ENCODE results near the gene FXYD1. TPM values are rescaled to one million over a fixed set of nuclear protein-coding genes. Genes with fewer than 3 reads are reported as not detected.

The FXYD1 gene
- polyA plus RNA-seq, 2 donors: 13.2 to 21.4 TPM

GRCh38 chr19:35176181-35176570 is 37.6 kb downstream of the FXYD1 start:
- Histone ChIP-seq H3K36me3 (ENCODE audit: control insufficient read depth in 2 of 2, insufficient read depth in 2 of 2, low read length in 1 of 2) (no peaks in the 10 kb centered on the region), H3K27ac (ENCODE audit: low read depth in 2 of 2, low read length in 1 of 2) (no peak overlapping the region), H3K27me3 (ENCODE audit: control insufficient read depth in 1 of 2, insufficient read depth in 2 of 2, low read length in 2 of 2) (no peaks in the 10 kb centered on the region), H3K9me3 (ENCODE audit: control insufficient read depth in 2 of 2, insufficient read depth in 1 of 2, low read depth in 1 of 2, low read length in 1 of 2) (no peaks in the 10 kb centered on the region), H3K4me1 (ENCODE audit: control insufficient read depth in 2 of 2, insufficient read depth in 2 of 2, low read length in 1 of 2) (no peaks in the 10 kb centered on the region), H3K4me3 (ENCODE audit: low read depth in 1 of 2, low read length in 2 of 2) (no peak overlapping the region)
- 68 to 78% methylated on average over 3 of the region's 3 CpGs for WGBS, 2 donors

GRCh38 chr19:35177377-35178274 is 39.0 kb downstream of the FXYD1 start:
- no peak overlapping the region for H3K27ac ChIP-seq (ENCODE audit: low read depth in 2 of 2, low read length in 1 of 2)
- 75 to 78% methylated on average over 7 of the region's 7 CpGs for WGBS, 2 donors
- H3K4me3 ChIP-seq (ENCODE audit: low read depth in 1 of 2, low read length in 2 of 2): no peak overlapping the region
- H3K27me3 ChIP-seq (ENCODE audit: control insufficient read depth in 1 of 2, insufficient read depth in 2 of 2, low read length in 2 of 2): no peaks in the 10 kb centered on the region
- no peaks in the 10 kb centered on the region for H3K9me3 ChIP-seq (ENCODE audit: control insufficient read depth in 2 of 2, insufficient read depth in 1 of 2, low read depth in 1 of 2, low read length in 1 of 2)
- no peaks in the 10 kb centered on the region for H3K4me1 ChIP-seq (ENCODE audit: control insufficient read depth in 2 of 2, insufficient read depth in 2 of 2, low read length in 1 of 2)
- H3K36me3 ChIP-seq (ENCODE audit: control insufficient read depth in 2 of 2, insufficient read depth in 2 of 2, low read length in 1 of 2): no peaks in the 10 kb centered on the region

- H3K27me3 ChIP-seq (ENCODE audit: control insufficient read depth in 1 of 2, insufficient read depth in 2 of 2, low read length in 2 of 2): no peaks in the 10 kb centered on the region
- H3K4me3 ChIP-seq (ENCODE audit: low read depth in 1 of 2, low read length in 2 of 2): no peak overlapping the region
- H3K27ac ChIP-seq (ENCODE audit: low read depth in 2 of 2, low read length in 1 of 2): no peak overlapping the region
- no peaks in the 10 kb centered on the region for H3K4me1 ChIP-seq (ENCODE audit: control insufficient read depth in 2 of 2, insufficient read depth in 2 of 2, low read length in 1 of 2)
- WGBS, 2 donors: 58 to 62% methylated on average over 2 of the region's 2 CpGs
- no peaks in the 10 kb centered on the region for H3K9me3 ChIP-seq (ENCODE audit: control insufficient read depth in 2 of 2, insufficient read depth in 1 of 2, low read depth in 1 of 2, low read length in 1 of 2)
- no peaks in the 10 kb centered on the region for H3K36me3 ChIP-seq (ENCODE audit: control insufficient read depth in 2 of 2, insufficient read depth in 2 of 2, low read length in 1 of 2)
Measured at GRCh38 chr19:35178701-35179100, 40.1 kb downstream of the FXYD1 start.

GRCh38 chr19:35179830-35180229 is 41.2 kb downstream of the FXYD1 start:
- no peaks in the 10 kb centered on the region for H3K4me1 ChIP-seq (ENCODE audit: control insufficient read depth in 2 of 2, insufficient read depth in 2 of 2, low read length in 1 of 2)
- no peaks in the 10 kb centered on the region for H3K36me3 ChIP-seq (ENCODE audit: control insufficient read depth in 2 of 2, insufficient read depth in 2 of 2, low read length in 1 of 2)
- H3K4me3 ChIP-seq (ENCODE audit: low read depth in 1 of 2, low read length in 2 of 2): no peak overlapping the region
- no peaks in the 10 kb centered on the region for H3K27me3 ChIP-seq (ENCODE audit: control insufficient read depth in 1 of 2, insufficient read depth in 2 of 2, low read length in 2 of 2)
- H3K9me3 ChIP-seq (ENCODE audit: control insufficient read depth in 2 of 2, insufficient read depth in 1 of 2, low read depth in 1 of 2, low read length in 1 of 2): no peaks in the 10 kb centered on the region
- no peak overlapping the region for H3K27ac ChIP-seq (ENCODE audit: low read depth in 2 of 2, low read length in 1 of 2)
- WGBS, 2 donors: 73 to 74% methylated on average over 3 of the region's 3 CpGs

DNA sequence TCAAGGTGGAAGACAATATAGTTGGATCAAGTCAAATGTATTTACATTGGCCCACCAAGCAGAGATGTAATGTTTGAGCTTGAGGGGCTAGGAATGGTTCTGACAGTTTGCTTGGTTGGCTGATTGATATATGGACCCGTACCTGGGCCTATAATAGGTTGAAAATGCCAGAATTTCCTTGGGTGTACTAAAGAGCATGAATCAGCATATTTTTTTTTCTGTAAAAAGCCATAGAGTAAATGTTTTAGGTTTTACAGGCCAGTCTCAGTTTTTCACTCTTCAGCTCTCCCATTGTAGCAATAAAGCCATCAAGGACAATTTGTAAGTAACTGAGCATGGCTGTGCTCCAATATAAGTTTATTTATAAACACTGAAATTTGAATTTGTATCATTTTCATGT is 42.8 kb downstream of the FXYD1 start:
- 81 to 88% methylated on average over 1 of the region's 1 CpG for WGBS, 2 donors
- Histone ChIP-seq H3K9me3 (ENCODE audit: control insufficient read depth in 2 of 2, insufficient read depth in 1 of 2, low read depth in 1 of 2, low read length in 1 of 2) (no peaks in the 10 kb centered on the region), H3K27me3 (ENCODE audit: control insufficient read depth in 1 of 2, insufficient read depth in 2 of 2, low read length in 2 of 2) (no peaks in the 10 kb centered on the region), H3K27ac (ENCODE audit: low read depth in 2 of 2, low read length in 1 of 2) (no peak overlapping the region), H3K36me3 (ENCODE audit: control insufficient read depth in 2 of 2, insufficient read depth in 2 of 2, low read length in 1 of 2) (no peaks in the 10 kb centered on the region), H3K4me3 (ENCODE audit: low read depth in 1 of 2, low read length in 2 of 2) (no peak overlapping the region), H3K4me1 (ENCODE audit: control insufficient read depth in 2 of 2, insufficient read depth in 2 of 2, low read length in 1 of 2) (no peaks in the 10 kb centered on the region)

GRCh38 chr19:35184267-35184666 is 45.6 kb downstream of the FXYD1 start:
- 86 to 93% methylated on average over 1 of the region's 1 CpG for WGBS, 2 donors
- Histone ChIP-seq H3K4me1 (ENCODE audit: control insufficient read depth in 2 of 2, insufficient read depth in 2 of 2, low read length in 1 of 2) (no peaks in the 10 kb centered on the region), H3K9me3 (ENCODE audit: control insufficient read depth in 2 of 2, insufficient read depth in 1 of 2, low read depth in 1 of 2, low read length in 1 of 2) (no peaks in the 10 kb centered on the region), H3K4me3 (ENCODE audit: low read depth in 1 of 2, low read length in 2 of 2) (no peak overlapping the region), H3K27me3 (ENCODE audit: control insufficient read depth in 1 of 2, insufficient read depth in 2 of 2, low read length in 2 of 2) (no peaks in the 10 kb centered on the region), H3K36me3 (ENCODE audit: control insufficient read depth in 2 of 2, insufficient read depth in 2 of 2, low read length in 1 of 2) (no peaks in the 10 kb centered on the region), H3K27ac (ENCODE audit: low read depth in 2 of 2, low read length in 1 of 2) (no peak overlapping the region)

GRCh38 chr19:35184884-35185283 is 46.3 kb downstream of the FXYD1 start:
- H3K27ac ChIP-seq (ENCODE audit: low read depth in 2 of 2, low read length in 1 of 2): no peak overlapping the region
- WGBS, 2 donors: 76 to 78% methylated on average over 2 of the region's 2 CpGs
- no peaks in the 10 kb centered on the region for H3K27me3 ChIP-seq (ENCODE audit: control insufficient read depth in 1 of 2, insufficient read depth in 2 of 2, low read length in 2 of 2)

More at GRCh38 chr19:35184884-35185283, 46.3 kb downstream of the FXYD1 start:
- Histone ChIP-seq H3K36me3 (ENCODE audit: control insufficient read depth in 2 of 2, insufficient read depth in 2 of 2, low read length in 1 of 2) (no peaks in the 10 kb centered on the region), H3K4me3 (ENCODE audit: low read depth in 1 of 2, low read length in 2 of 2) (no peak overlapping the region), H3K4me1 (ENCODE audit: control insufficient read depth in 2 of 2, insufficient read depth in 2 of 2, low read length in 1 of 2) (no peaks in the 10 kb centered on the region), H3K9me3 (ENCODE audit: control insufficient read depth in 2 of 2, insufficient read depth in 1 of 2, low read depth in 1 of 2, low read length in 1 of 2) (no peaks in the 10 kb centered on the region)

Other genes starting within 250 kb of the FXYD1 start
- 1 to 10 TPM in 1 of 2 donors, under 1 TPM in 1; 0.80 to 1.3 TPM for gene ZNF30, start 211.9 kb upstream of the FXYD1 start, polyA plus RNA-seq
- under 1 TPM; 0.41 to 0.65 TPM for gene ZNF792, start 174.6 kb upstream of the FXYD1 start, polyA plus RNA-seq
- 10 to 100 TPM; 11.7 to 14.0 TPM for gene GRAMD1A, start 138.5 kb upstream of the FXYD1 start, polyA plus RNA-seq
- gene SCN1B, start 108.4 kb upstream of the FXYD1 start, polyA plus RNA-seq: 1 to 10 TPM in 1 of 2 donors, under 1 TPM in 1; 0.73 to 1.1 TPM
- gene HPN, start 97.1 kb upstream of the FXYD1 start, polyA plus RNA-seq: under 1 TPM; 0.04 to 0.16 TPM
- gene FXYD3, start 23.0 kb upstream of the FXYD1 start, polyA plus RNA-seq: 100 to 1,000 TPM; 630 to 697 TPM
- 1 to 10 TPM; 6.5 to 10.0 TPM for gene LGI4, start 3.8 kb upstream of the FXYD1 start, polyA plus RNA-seq
- gene FXYD7, start 4.4 kb downstream of the FXYD1 start, polyA plus RNA-seq: under 1 TPM; 0.09 to 0.14 TPM
- 10 to 100 TPM; 33.5 to 94.9 TPM for gene FXYD5, start 15.9 kb downstream of the FXYD1 start, polyA plus RNA-seq
- under 1 TPM in 1 of 2 donors, not detected in 1; 0.08 TPM for gene FAM187B, start 89.9 kb downstream of the FXYD1 start, polyA plus RNA-seq
- 10 to 100 TPM; 39.0 to 63.5 TPM for gene LSR, start 110.2 kb downstream of the FXYD1 start, polyA plus RNA-seq
- 10 to 100 TPM; 74.7 to 97.6 TPM for gene USF2, start 130.1 kb downstream of the FXYD1 start, polyA plus RNA-seq
- under 1 TPM in 1 of 2 donors, not detected in 1; 0.08 TPM for gene HAMP, start 143.7 kb downstream of the FXYD1 start, polyA plus RNA-seq
- not detected for gene MAG, start 153.3 kb downstream of the FXYD1 start, polyA plus RNA-seq
- gene CD22, start 190.4 kb downstream of the FXYD1 start, polyA plus RNA-seq: 1 to 10 TPM in 1 of 2 donors, under 1 TPM in 1; 0.71 to 1.2 TPM
- not detected for gene FFAR1, start 209.1 kb downstream of the FXYD1 start, polyA plus RNA-seq
- gene FFAR3, start 219.6 kb downstream of the FXYD1 start, polyA plus RNA-seq: not detected
- not detected for gene GPR42, start 232.2 kb downstream of the FXYD1 start, polyA plus RNA-seq